Skeletal muscle tissue (tissue), 5 donors: Measurements from ENCODE around the gene RAB3A. TPM values are rescaled to one million over a fixed set of nuclear protein-coding genes. Genes with fewer than 3 reads are reported as not detected.

Experiments
- H3K27ac ChIP-seq: one replicate; pipeline ENCODE4 v1.7.0; 2013; ENCODE audit warnings: mild to moderate bottlenecking, low read depth, low read length, inconsistent platforms
- H3K27me3 ChIP-seq, 3 donors: one replicate each; pipeline ENCODE4 v1.7.0; 2013; ENCODE audit warnings: low read length in 3 of 3; ENCODE audit not compliant: control insufficient read depth in 3 of 3, insufficient read depth in 3 of 3
- H3K36me3 ChIP-seq, 3 donors: one replicate each; pipeline ENCODE4 v1.7.0; 2013; ENCODE audit warnings: low read length in 3 of 3; ENCODE audit not compliant: control insufficient read depth in 3 of 3, insufficient read depth in 3 of 3
- H3K4me1 ChIP-seq, 3 donors: one replicate each; pipeline ENCODE4 v1.7.0; 2013; ENCODE audit warnings: low read length in 3 of 3, mild to moderate bottlenecking in 3 of 3; ENCODE audit not compliant: control insufficient read depth in 3 of 3, insufficient read depth in 3 of 3
- H3K4me3 ChIP-seq, 3 donors: one replicate each; pipeline ENCODE4 v1.7.0; 2013; ENCODE audit warnings: low read length in 3 of 3
- H3K9ac ChIP-seq, 3 donors: one replicate each; pipeline ENCODE4 v1.7.0; 2013; ENCODE audit warnings: low read length in 3 of 3, mild to moderate bottlenecking in 3 of 3, moderate library complexity in 2 of 3, low read depth in 1 of 3
- H3K9me3 ChIP-seq, 3 donors: one replicate each; pipeline ENCODE4 v1.7.0; 2013; ENCODE audit warnings: low read length in 3 of 3; ENCODE audit not compliant: control insufficient read depth in 3 of 3
- small RNA-seq: library from RNA; depleted of rRNA; stranded (forward); fragments of <200 nt; gene quantifications from one replicate; pipeline ENCODE3, GENCODE V24; 2014
- total RNA-seq: library from RNA; depleted of rRNA; stranded (reverse); fragments of >200 nt; gene quantifications from one replicate; pipeline ENCODE4 v1.2.3, GENCODE V29; 2014
- donor health status: Osteomylitis.

The RAB3A gene
- total RNA-seq, 1 donor from 2014 or later: 0.52 TPM

DNA sequence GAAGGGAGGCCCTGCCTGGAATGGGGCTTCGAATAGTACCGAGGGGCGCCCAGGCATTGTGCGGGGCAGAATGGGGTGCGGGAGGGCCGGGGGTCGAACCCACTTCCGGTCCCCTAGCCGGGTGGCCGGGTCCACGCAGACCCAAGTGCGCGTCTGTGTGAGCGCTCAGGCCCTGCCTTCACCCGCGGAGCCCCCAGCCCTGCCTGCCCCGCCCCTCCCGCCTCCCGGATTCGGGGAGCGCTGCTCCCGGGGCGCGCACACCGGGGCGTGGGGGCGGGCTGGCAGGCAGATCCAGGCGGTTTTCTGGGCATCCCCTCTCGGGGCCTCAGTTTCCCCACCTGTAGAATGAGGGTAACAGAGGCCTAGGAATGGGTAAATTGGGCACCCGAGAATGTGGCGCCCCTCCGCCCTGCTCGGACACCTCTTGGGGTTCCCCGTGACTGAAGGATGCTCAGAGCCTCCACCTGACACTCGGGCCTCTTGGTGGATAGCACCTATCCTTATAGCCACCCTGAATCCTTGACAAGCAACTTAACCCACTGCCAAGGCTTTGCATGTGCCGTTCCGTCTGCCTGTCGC lies 50.2 kb downstream of the RAB3A start:
- H3K4me1 ChIP-seq: peaks cover 52 to 64% (median 52%) of the 10 kb centered on the region in 3 donors
- peaks cover 0 to 9% (median 9%) of the 10 kb centered on the region in 3 donors for H3K36me3 ChIP-seq
- H3K27ac ChIP-seq: peak overlapping the region; percentile 91
- H3K9me3 ChIP-seq: no peaks in the 10 kb centered on the region
- H3K9ac ChIP-seq: peak overlapping the region; percentile 89 to 97 (median 91)
- peak overlapping the region; percentile 74 to 87 (median 80) for H3K4me3 ChIP-seq
- no peaks in the 10 kb centered on the region for H3K27me3 ChIP-seq

DNA sequence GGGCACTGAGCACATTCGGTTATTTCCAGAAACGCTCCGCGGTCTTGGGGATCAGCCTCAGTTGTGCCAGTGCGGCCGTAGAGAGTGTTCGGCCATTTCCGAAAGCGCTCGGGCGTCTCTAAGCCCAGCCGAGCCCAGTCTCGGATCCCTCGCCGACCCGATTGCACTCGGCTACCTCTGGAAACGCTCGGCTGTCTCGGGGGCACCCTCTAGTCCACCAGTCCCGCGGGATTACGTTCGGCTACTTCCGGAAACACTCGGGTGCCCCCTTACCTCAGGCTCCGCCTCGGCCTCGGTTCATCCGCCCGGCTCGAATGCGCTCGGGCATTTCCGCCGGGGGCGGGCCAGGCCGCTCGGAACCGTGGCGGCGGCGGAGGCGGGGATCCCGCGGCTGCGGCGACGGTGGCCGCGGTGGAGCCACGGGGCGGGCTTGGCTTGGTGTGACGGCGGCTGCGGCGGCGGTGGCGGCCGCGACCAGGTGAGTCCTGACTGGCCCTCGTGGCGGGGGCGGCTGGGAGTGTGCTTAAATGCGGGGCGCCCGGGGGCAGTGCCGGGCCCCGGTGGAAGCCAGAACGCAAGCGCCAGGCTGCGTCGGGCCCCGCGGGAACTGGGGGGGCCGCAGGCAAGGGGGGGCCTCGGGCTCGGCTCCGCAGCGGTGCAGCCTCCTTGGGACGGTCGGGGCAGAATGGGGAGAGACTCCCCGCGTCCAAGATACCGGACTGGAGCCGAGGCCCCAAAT lies 50.9 kb downstream of the RAB3A start, which contains the start of gene PIK3R2:
TSS of gene PIK3R2 (plus strand) at position 347 of the 739 bp plus-strand sequence. CDS start 2,717 bp downstream, outside the sequence.
- Histone ChIP-seq H3K4me1 (peaks cover 47 to 59% (median 51%) of the 10 kb centered on the region in 3 donors), H3K27ac (peak within 1 kb of the TSS; percentile 91), H3K27me3 (no peaks in the 10 kb centered on the region), H3K9ac (peak within 1 kb of the TSS; percentile 91 to 97 (median 97)), H3K9me3 (no peaks in the 10 kb centered on the region), H3K36me3 (peaks cover 0 to 9% (median 9%) of the 10 kb centered on the region in 3 donors), H3K4me3 (peak within 1 kb of the TSS; percentile 74 to 90 (median 87))

DNA sequence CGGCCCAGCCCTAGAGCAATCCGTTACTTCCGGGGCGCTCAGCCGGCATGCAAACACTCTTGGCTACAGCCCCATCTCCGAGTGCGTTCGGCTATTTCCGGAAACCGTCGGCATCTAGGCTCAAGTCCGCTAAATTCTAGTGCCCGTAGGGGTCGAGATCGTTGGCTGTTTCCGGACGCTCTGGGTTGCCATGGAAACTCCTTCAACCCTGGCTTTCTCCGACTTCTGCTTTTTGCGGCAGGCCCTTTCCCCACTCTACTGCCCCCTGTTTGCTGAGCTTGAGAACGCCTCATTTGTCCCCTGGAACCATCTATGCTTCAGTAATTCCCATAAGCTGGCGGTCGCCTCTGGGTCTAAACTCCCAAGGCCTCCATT lies 51.4 kb downstream of the RAB3A start:
- Histone ChIP-seq H3K27me3 (no peaks in the 10 kb centered on the region), H3K36me3 (peaks cover 0 to 9% (median 9%) of the 10 kb centered on the region in 3 donors), H3K9me3 (no peaks in the 10 kb centered on the region), H3K4me1 (peaks cover 46 to 55% (median 46%) of the 10 kb centered on the region in 3 donors), H3K9ac (peak overlapping the region; percentile 91 to 97 (median 97)), H3K4me3 (peak overlapping the region; percentile 74 to 90 (median 87)), H3K27ac (peak overlapping the region; percentile 91)

DNA sequence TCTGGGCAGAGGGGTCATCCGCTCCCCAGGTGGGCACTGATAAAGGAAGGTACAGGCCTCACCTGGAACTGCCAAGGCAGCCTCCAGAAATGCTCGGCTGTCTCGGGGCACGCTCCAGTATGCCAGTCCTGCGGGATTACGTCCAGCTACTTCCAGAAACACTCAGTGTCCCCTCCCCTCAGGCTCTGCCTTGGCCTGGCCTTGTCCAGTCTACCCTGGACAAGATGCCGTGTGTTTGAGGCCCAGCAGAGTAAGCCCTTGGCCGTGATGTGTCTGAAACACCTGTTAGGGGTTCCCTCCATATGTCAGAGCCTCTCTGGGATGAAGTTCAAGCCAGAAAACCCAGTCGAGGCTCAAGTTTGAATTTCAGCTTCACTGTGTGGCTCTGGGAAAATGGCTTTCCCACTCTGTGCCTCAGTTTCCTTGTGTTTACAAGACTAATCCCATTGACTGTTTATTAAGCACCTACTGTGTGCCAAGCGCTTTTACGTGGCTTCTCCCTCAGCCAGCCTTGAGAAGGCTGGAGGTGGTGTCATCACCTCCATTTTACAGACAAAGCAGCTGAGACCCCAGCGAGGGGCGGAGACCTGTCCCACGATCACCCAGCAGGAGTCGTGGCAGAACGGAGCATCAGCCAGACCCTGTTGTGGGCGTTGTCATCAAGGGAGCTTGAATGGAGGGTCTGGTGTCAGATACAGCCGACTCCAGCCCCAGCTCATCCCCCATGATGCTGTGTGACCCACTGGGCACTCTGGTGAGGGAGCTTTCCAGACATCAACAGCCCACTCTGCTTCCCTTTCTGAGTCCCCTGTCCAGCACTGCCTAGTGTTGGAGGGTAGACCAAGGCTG lies 52.8 kb downstream of the RAB3A start:
- peaks cover 0 to 13% (median 6%) of the 10 kb centered on the region in 3 donors for H3K36me3 ChIP-seq
- no peak overlapping the region for H3K4me3 ChIP-seq
- H3K9ac ChIP-seq: peak overlapping the region in 2 of 3 donors; percentile 20 to 97
- H3K9me3 ChIP-seq: no peaks in the 10 kb centered on the region
- no peaks in the 10 kb centered on the region for H3K27me3 ChIP-seq
- H3K27ac ChIP-seq: peak overlapping the region; percentile 22
- H3K4me1 ChIP-seq: peaks cover 31 to 41% (median 31%) of the 10 kb centered on the region in 3 donors

DNA sequence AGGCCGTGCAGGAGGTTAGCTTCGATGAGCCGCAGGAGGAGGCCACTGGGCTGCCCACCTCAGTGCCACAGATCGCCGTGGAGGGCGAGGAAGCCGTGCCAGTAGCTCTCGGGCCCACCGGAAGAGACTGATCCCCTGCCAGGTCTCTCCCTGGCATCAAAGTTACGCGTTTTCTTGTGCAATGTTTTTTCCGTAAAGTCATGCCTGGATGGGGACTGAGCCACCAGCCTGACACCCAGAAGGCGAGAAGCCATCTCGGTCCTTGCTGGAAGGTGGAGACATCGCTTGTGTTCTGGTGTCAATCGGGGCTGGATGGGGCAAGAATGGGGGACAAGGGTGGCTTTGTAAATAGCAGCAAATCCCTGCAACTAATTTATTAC lies 54.3 kb downstream of the RAB3A start:
- no peaks in the 10 kb centered on the region for H3K9me3 ChIP-seq
- H3K36me3 ChIP-seq: peaks cover 5 to 20% (median 6%) of the 10 kb centered on the region in 3 donors
- peak overlapping the region in 2 of 3 donors; percentile 32 to 69 for H3K9ac ChIP-seq
- H3K4me3 ChIP-seq: peak overlapping the region; percentile 6 to 38 (median 36)
- H3K27me3 ChIP-seq: no peaks in the 10 kb centered on the region
- H3K4me1 ChIP-seq: peaks cover 22 to 30% (median 24%) of the 10 kb centered on the region in 3 donors
- peak overlapping the region; percentile 36 for H3K27ac ChIP-seq

DNA sequence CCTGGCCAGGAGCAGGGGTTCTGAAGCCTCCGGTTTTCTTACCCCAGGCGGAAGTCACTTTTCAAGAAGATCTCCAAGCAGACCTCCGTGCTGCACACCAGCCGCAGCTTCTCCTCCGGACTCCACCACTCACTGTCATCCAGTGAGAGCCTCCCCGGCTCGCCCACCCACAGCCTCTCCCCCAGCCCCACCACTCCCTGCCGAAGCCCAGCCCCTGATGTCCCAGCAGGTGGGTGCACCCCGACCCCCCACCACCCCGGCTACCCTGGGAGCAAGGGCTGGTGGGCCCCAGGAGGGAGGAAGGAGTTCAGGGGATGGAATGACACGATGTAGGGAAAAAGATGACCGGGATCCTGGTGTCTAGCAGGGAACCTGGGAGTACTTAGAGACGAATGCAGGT lies 56.4 kb downstream of the RAB3A start:
- Histone ChIP-seq H3K27me3 (no peaks in the 10 kb centered on the region), H3K27ac (no peak overlapping the region), H3K9me3 (no peaks in the 10 kb centered on the region), H3K36me3 (peaks cover 6 to 33% (median 12%) of the 10 kb centered on the region in 3 donors), H3K9ac (no peak overlapping the region), H3K4me1 (peaks cover 11 to 16% (median 11%) of the 10 kb centered on the region in 3 donors), H3K4me3 (no peak overlapping the region)

Small RNA genes within 50 kb of the gene (small RNA-seq; reads per million reads assigned to genes)
- not detected for gene IFI30

Other genes with a start within 250 kb of the RAB3A start
- gene KCNN1, start 236.9 kb downstream of the RAB3A start, total RNA-seq: 0.52 TPM
- 5.7 TPM for gene ARRDC2, start 195.9 kb downstream of the RAB3A start, total RNA-seq
- 0.52 TPM for gene IL12RB1, start 117.1 kb downstream of the RAB3A start, total RNA-seq
- 3.7 TPM for gene MAST3, start 106.3 kb downstream of the RAB3A start, total RNA-seq
- 11.5 TPM for gene PIK3R2, start 50.9 kb downstream of the RAB3A start, total RNA-seq
- 3.7 TPM for gene IFI30, start 30.2 kb downstream of the RAB3A start, total RNA-seq
- 4.2 TPM for gene MPV17L2, start 10.8 kb downstream of the RAB3A start, total RNA-seq
- 2.1 TPM for gene PDE4C, start 22.4 kb upstream of the RAB3A start, total RNA-seq
- 0.52 TPM for gene IQCN, start 70.4 kb upstream of the RAB3A start, total RNA-seq
- 111 TPM for gene JUND, start 77.6 kb upstream of the RAB3A start, total RNA-seq
- 119 TPM for gene LSM4, start 119.0 kb upstream of the RAB3A start, total RNA-seq
- gene PGPEP1, start 136.6 kb upstream of the RAB3A start, total RNA-seq: 10.4 TPM
- 1.0 TPM for gene GDF15, start 182.1 kb upstream of the RAB3A start, total RNA-seq
- gene LRRC25, start 193.6 kb upstream of the RAB3A start, total RNA-seq: 2.1 TPM
- 79.3 TPM for gene SSBP4, start 215.4 kb upstream of the RAB3A start, total RNA-seq
- gene ISYNA1, start 234.1 kb upstream of the RAB3A start, total RNA-seq: 86.6 TPM